DOHH2 (cell line): ENCODE data around the gene TGFB2.

Experiments used
- CTCF ChIP-seq: fragments of 200-600 bp; sonication (generic); IDR thresholded peaks from one replicate; pipeline ENCODE4 v1.5.1; 2014; ENCODE audit warnings: antibody characterized with exemption, mild to moderate bottlenecking, low read depth, low read length; ENCODE audit not compliant: poor library complexity, severe bottlenecking
- EZH2phosphoT487 ChIP-seq: fragments of 200-600 bp; sonication (generic); IDR thresholded peaks from 2 replicates; pipeline ENCODE4 v1.6.1; 2017; ENCODE audit warnings: borderline replicate concordance, mild to moderate bottlenecking, antibody characterized with exemption, low read length, moderate library complexity, mixed read lengths

GRCh38 chr1:218426343-218426657 is 81.2 kb downstream of the TGFB2 start:
- no peak for TF ChIP-seq CTCF
- TF ChIP-seq EZH2phosphoT487 = no peak
